Keratinocyte (primary cell): ENCODE data around the gene CCDC80. TPM values are rescaled to one million over a fixed set of nuclear protein-coding genes. Genes with fewer than 3 reads are reported as not detected.

Experiments used
- DNase-seq: peaks from one replicate; pipeline ENCODE4 v3.0.0-alpha.2; 2011; ENCODE audit warnings: low read depth, missing footprints, low spot score
- FAIRE-seq: peaks from 2 replicates; lab custom pipeline; 2011; peaks lifted over from hg19 to GRCh38; lab: Jason Lieb, UNC
- H2AFZ ChIP-seq: 2 replicates; pipeline ENCODE4 v1.6.0; 2012; ENCODE audit warnings: low read length, control low read depth, inconsistent platforms; ENCODE audit not compliant: control insufficient read depth
- H3K27ac ChIP-seq: 2 replicates; pipeline ENCODE4 v1.5.1; 2011; ENCODE audit warnings: low read length; ENCODE audit not compliant: control insufficient read depth, insufficient read depth
- H3K27me3 ChIP-seq: 3 replicates; pipeline ENCODE4 v1.6.0; 2011; ENCODE audit warnings: low read length; ENCODE audit not compliant: control insufficient read depth, insufficient read depth; ENCODE audit errors: extremely low read depth
- H3K36me3 ChIP-seq, 2 experiments: 2 replicates in 1 of 2; 3 replicates in 1 of 2; pipeline ENCODE4 v1.5.1; 2011; ENCODE audit warnings: low read length in 2 of 2, mild to moderate bottlenecking in 1 of 2; ENCODE audit not compliant: control insufficient read depth in 2 of 2, insufficient read depth in 2 of 2; ENCODE audit errors: extremely low read depth in 1 of 2
- H3K4me1 ChIP-seq: 3 replicates; pipeline ENCODE4 v1.5.1; 2011; ENCODE audit warnings: low read length; ENCODE audit not compliant: control insufficient read depth, insufficient read depth; ENCODE audit errors: extremely low read depth
- H3K4me2 ChIP-seq: 3 replicates; pipeline ENCODE4 v1.6.0; 2011; ENCODE audit warnings: low read depth, low read length; ENCODE audit not compliant: control insufficient read depth, insufficient read depth; ENCODE audit errors: extremely low read depth
- H3K4me3 ChIP-seq, 3 experiments: fragments of 200-600 bp in 1 of 3; sonication (generic) in 1 of 3; 2 replicates in 2 of 3; 3 replicates in 1 of 3; pipeline ENCODE4 v1.5.1; 2011 to 2016; ENCODE audit warnings: low read length in 3 of 3, mild to moderate bottlenecking in 3 of 3, control low read depth in 2 of 3, inconsistent platforms in 1 of 3, low read depth in 1 of 3, mixed read lengths in 1 of 3, mixed run types in 1 of 3, moderate library complexity in 1 of 3; ENCODE audit not compliant: control insufficient read depth in 2 of 3, insufficient read depth in 2 of 3; ENCODE audit errors: extremely low read depth in 1 of 3
- H3K79me2 ChIP-seq: 2 replicates; pipeline ENCODE4 v1.6.0; 2012; ENCODE audit warnings: low read length; ENCODE audit not compliant: control insufficient read depth, insufficient read depth
- H3K9ac ChIP-seq: 3 replicates; pipeline ENCODE4 v1.6.0; 2011; ENCODE audit warnings: low read length; ENCODE audit not compliant: control insufficient read depth, insufficient read depth; ENCODE audit errors: extremely low read depth
- H3K9me1 ChIP-seq: 3 replicates; pipeline ENCODE4 v1.6.0; 2011; ENCODE audit warnings: low read length; ENCODE audit not compliant: control insufficient read depth, insufficient read depth; ENCODE audit errors: extremely low read depth
- H3K9me3 ChIP-seq: 2 replicates; pipeline ENCODE4 v1.5.1; 2012; ENCODE audit warnings: low read depth, low read length; ENCODE audit not compliant: control insufficient read depth
- H4K20me1 ChIP-seq: 3 replicates; pipeline ENCODE4 v1.6.0; 2011; ENCODE audit warnings: low read length; ENCODE audit not compliant: control insufficient read depth, insufficient read depth; ENCODE audit errors: extremely low read depth
- CTCF ChIP-seq, 3 experiments: IDR thresholded peaks in 1 of 3; conservative IDR thresholded peaks in 1 of 3; optimal IDR thresholded peaks in 1 of 3; 2 replicates in 2 of 3; 3 replicates in 1 of 3; pipeline versions ENCODE3 to v1.5.1; 2011; ENCODE audit warnings: low read length in 3 of 3, mild to moderate bottlenecking in 3 of 3, moderate library complexity in 2 of 3, control low read depth in 1 of 3, inconsistent platforms in 1 of 3; ENCODE audit not compliant: insufficient read depth in 2 of 3; ENCODE audit errors: extremely low read depth in 1 of 3
- EZH2 ChIP-seq: IDR thresholded peaks from one replicate; pipeline ENCODE4 v1.6.1; 2012; ENCODE audit warnings: inconsistent platforms, mild to moderate bottlenecking, low read length, moderate library complexity
- dilution Hi-C: fragments of 300-500 bp; cut with MboI; formaldehyde crosslinking; loops from one replicate; pipeline ENCODE4 v1.7.0; 2020; ENCODE audit warnings: low sequenced_read_pairs; ENCODE audit not compliant: extremely low pct_ligation_motif_present
- polyA plus RNA-seq, 5 experiments: library from polyadenylated mRNA; depleted of rRNA in 3 of 5; stranded (reverse) in 3 of 5; stranded (forward) in 1 of 5; unstranded in 1 of 5; fragments of >200 nt; gene quantifications; 1 replicate in 1 of 5; 2 replicates in 3 of 5; 3 replicates in 1 of 5; pipeline versions ENCODE4 v1.2.1 to v1.2.3, GENCODE V29; 2011 to 2012; ENCODE audit warnings: missing spikeins in 2 of 5, low read depth in 1 of 5, low replicate concordance in 1 of 5

CCDC80 gene
- polyA plus RNA-seq, 1 donor (not counting 4 experiments of a cell fraction or from before 2014, with no cell fraction given): 12.8 TPM

GRCh38 chr3:112605285-112605684 is 35.7 kb downstream of the CCDC80 start:
- dilution Hi-C loops: no loop called here
- H3K79me2 ChIP-seq: no peaks in the 10 kb centered on the region
- H3K4me2 ChIP-seq: no peak overlapping the region
- no peaks in the 10 kb centered on the region for H4K20me1 ChIP-seq
- no peaks in the 10 kb centered on the region for H3K36me3 ChIP-seq
- H3K27me3 ChIP-seq: no peaks in the 10 kb centered on the region
- H3K4me3 ChIP-seq: no peak overlapping the region
- FAIRE-seq (no peak), DNase-seq (no peak)
- TF ChIP-seq EZH2 (no peak), CTCF (optimal IDR thresholded peaks at IDR 0.05 in 1 of 3, IDR thresholded peaks at IDR 0.05 in 1 of 3, conservative IDR thresholded peaks at IDR 0.05 in 1 of 3; ENCODE audit: extremely low read depth in 1 of 3, insufficient read depth in 2 of 3, low read length in 3 of 3) (no peak)
- H2AFZ ChIP-seq: no peak overlapping the region
- H3K27ac ChIP-seq: no peak overlapping the region
- H3K9ac ChIP-seq: no peak overlapping the region
- H3K9me3 ChIP-seq: no peaks in the 10 kb centered on the region
- no peaks in the 10 kb centered on the region for H3K9me1 ChIP-seq
- no peaks in the 10 kb centered on the region for H3K4me1 ChIP-seq

- no peaks in the 10 kb centered on the region for H3K36me3 ChIP-seq
- no peak for FAIRE-seq
- no peak overlapping the region for H3K27ac ChIP-seq
- H3K4me2 ChIP-seq: no peak overlapping the region
- H3K27me3 ChIP-seq: no peaks in the 10 kb centered on the region
- H4K20me1 ChIP-seq: no peaks in the 10 kb centered on the region
- H2AFZ ChIP-seq: no peak overlapping the region
- no peak overlapping the region for H3K4me3 ChIP-seq
- no peaks in the 10 kb centered on the region for H3K9me1 ChIP-seq
- H3K9ac ChIP-seq: no peak overlapping the region
- no peaks in the 10 kb centered on the region for H3K79me2 ChIP-seq
- dilution Hi-C loops: no loop called here
- H3K4me1 ChIP-seq: no peaks in the 10 kb centered on the region
- TF ChIP-seq EZH2 (no peak), CTCF (optimal IDR thresholded peaks at IDR 0.05 in 1 of 3, IDR thresholded peaks at IDR 0.05 in 1 of 3, conservative IDR thresholded peaks at IDR 0.05 in 1 of 3; ENCODE audit: extremely low read depth in 1 of 3, insufficient read depth in 2 of 3, low read length in 3 of 3) (no peak)
- no peak for DNase-seq
- no peaks in the 10 kb centered on the region for H3K9me3 ChIP-seq
Observed at GRCh38 chr3:112604536-112604935, 36.4 kb downstream of the CCDC80 start.
